Fibroblast of mammary gland (primary cell): ENCODE results near the gene TSPAN13.
"Not testable (repeated sequence)": the region's sequence is repeated elsewhere in the genome, so short reads cannot be mapped to it uniquely, and the experiment has no call there.

Experiments
- DNase-seq: peaks from one replicate; pipeline ENCODE4 v3.0.0-alpha.2; 2010; ENCODE audit warnings: low read depth
- H3K4me3 ChIP-seq: 2 replicates; pipeline ENCODE4 v1.5.1; 2011; ENCODE audit warnings: low read depth, mild to moderate bottlenecking, low read length, moderate library complexity; ENCODE audit not compliant: control insufficient read depth
- CTCF ChIP-seq: conservative IDR thresholded peaks from 2 replicates; pipeline ENCODE4 v1.5.1; 2011; ENCODE audit warnings: low read depth, low read length, inconsistent platforms; ENCODE audit not compliant: control insufficient read depth, insufficient read depth

TSPAN13 gene

GRCh38 chr7:16758036-16758435 lies 4.5 kb downstream of the TSPAN13 start:
- TF ChIP-seq CTCF: no peak
- DNase-seq: no peak

DNA sequence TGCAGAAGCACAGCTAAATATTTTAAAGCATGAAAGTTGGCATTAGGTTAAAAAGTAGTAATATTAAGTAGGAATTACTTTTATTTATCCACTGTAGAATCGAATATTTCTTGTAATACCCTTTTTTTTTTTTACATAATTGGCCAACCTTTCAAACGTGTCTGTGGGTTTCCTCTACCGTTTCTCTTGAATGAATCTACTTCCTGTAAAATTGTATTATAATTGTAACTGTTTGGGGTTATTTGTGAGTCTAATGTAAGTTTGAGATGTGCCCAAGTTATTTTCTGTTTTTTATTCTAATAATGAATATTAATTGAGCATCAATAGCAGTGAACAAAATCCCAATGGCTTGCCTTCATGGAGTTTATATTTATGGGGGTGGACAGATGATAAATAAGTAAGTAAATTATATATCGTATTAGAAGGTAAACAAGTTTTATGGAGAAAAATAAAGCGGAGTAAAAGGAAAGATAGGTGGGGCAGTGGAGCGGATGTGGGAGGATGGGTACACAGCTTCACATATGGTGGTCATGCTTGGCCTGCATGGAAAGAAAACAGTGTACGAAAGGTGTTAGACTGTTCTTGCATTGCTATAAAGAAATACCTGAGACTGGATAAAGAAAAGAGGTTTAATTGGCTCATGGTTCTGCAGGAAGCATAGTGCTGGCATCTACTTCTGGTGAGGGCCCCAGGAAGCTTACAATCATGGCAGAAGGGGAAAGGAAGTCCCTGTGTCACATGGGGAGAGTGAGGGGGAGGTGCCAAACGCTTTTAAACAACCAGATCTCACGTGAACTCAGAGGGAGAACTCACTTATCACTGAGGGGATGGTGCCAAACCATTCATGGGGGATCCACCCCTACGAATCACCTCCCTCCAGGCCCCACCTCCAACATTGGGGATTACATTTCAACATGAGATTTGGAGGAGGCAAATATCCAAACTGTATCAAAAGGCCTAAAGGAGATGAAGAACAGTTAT lies 5.4 kb downstream of the TSPAN13 start:
- no peak overlapping the region for H3K4me3 ChIP-seq
- no peak for TF ChIP-seq CTCF
- no peak for DNase-seq

More at GRCh38 chr7:16758036-16758435, 4.5 kb downstream of the TSPAN13 start:
- no peak overlapping the region for H3K4me3 ChIP-seq

DNA sequence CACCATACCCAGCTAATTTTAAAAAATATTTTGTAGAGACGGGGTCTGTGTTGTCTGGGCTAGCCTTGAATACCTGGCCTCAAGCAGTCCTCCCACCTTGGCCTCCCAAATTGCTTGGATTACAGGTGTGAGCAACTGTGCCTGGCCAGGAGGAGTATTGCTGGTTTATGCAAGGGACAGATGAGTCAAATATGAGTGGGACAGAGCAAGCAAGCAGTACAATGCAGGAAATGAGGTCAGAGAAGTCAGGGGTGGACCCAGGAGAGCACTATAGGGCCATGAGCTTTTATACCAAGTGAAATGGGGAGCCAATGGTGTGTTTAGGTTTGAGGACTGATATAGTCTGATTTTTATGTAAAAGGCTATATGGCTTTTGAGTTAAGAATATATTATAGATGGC lies 6.3 kb downstream of the TSPAN13 start:
- no peak for TF ChIP-seq CTCF
- H3K4me3 ChIP-seq: no peak overlapping the region
- DNase-seq: no peak

DNA sequence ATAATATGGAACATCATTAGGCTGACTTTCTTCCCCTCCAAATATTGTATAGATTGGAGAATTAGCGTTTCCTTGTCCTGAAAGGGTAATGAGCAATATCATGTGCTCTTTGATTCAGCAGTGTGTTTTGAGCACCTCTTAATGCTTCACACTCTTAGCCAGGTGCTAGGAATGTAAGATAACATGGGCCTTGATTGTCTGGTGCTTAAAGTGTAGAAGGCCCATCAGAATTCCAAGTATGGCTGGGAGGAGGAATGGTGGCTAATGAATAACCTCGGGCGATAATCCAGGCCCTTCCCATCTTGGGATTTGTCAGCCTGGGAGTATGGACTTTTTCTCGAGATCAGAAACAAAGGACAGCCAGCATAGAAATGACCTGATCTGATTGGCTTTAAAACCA lies 8.6 kb downstream of the TSPAN13 start:
- no peak for TF ChIP-seq CTCF
- no peak for DNase-seq
- H3K4me3 ChIP-seq: no peak overlapping the region

- DNase-seq: no peak
- H3K4me3 ChIP-seq: no peak overlapping the region
- no peak for TF ChIP-seq CTCF
These were observed 11.4 kb downstream of the TSPAN13 start for GRCh38 chr7:16764942-16765341.

GRCh38 chr7:16765436-16765859 lies 11.9 kb downstream of the TSPAN13 start:
- DNase-seq: no peak
- no peak for TF ChIP-seq CTCF
- no peak overlapping the region for H3K4me3 ChIP-seq

GRCh38 chr7:16769994-16770393 lies 16.4 kb downstream of the TSPAN13 start:
- not testable (repeated sequence) for H3K4me3 ChIP-seq, DNase-seq
